ENCODE measurements around the gene OLFM4.

DNA sequence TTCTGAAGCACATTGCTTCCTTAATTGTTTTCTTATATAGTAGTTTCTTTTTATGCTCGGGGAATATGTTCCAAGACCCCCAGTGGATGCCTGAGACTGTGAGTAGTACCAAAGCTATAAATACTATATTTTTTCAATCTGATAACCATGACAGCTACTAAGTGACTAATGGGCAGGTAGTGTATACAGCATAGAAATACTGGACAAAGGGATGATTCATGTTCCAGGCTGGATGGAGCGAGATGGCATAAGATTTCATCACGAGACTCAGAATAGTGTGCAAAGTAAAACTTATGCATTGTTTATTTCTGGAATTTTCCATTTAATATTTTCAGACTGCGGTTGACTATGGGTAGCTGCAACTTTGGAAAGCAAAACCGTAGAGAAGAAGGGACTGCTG is 47.9 kb upstream of the OLFM4 start:
- TF ChIP-seq, protein P1, sequence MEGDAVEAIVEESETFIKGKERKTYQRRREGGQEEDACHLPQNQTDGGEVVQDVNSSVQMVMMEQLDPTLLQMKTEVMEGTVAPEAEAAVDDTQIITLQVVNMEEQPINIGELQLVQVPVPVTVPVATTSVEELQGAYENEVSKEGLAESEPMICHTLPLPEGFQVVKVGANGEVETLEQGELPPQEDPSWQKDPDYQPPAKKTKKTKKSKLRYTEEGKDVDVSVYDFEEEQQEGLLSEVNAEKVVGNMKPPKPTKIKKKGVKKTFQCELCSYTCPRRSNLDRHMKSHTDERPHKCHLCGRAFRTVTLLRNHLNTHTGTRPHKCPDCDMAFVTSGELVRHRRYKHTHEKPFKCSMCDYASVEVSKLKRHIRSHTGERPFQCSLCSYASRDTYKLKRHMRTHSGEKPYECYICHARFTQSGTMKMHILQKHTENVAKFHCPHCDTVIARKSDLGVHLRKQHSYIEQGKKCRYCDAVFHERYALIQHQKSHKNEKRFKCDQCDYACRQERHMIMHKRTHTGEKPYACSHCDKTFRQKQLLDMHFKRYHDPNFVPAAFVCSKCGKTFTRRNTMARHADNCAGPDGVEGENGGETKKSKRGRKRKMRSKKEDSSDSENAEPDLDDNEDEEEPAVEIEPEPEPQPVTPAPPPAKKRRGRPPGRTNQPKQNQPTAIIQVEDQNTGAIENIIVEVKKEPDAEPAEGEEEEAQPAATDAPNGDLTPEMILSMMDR (IDR thresholded peaks at IDR 0.05; ENCODE audit: borderline replicate concordance, extremely low read depth, low read length, poor library complexity, severe bottlenecking), result no peak
- TF ChIP-seq EZH2 (IDR thresholded peaks at IDR 0.05; ENCODE audit: borderline replicate concordance, low read depth, low read length, severe bottlenecking), result no peak
